Duodenal mucosa (tissue), 2 donors: ENCODE data around the gene VSIG1.

Source experiments
- H3K27ac ChIP-seq: one replicate; pipeline ENCODE4 v1.7.0; 2013; ENCODE audit warnings: low read depth, low read length
- H3K27me3 ChIP-seq, 2 donors: one replicate each; pipeline ENCODE4 v1.7.0; 2013; ENCODE audit warnings: low read length in 2 of 2, control low read depth in 1 of 2; ENCODE audit not compliant: insufficient read depth in 2 of 2, control insufficient read depth in 1 of 2
- H3K36me3 ChIP-seq, 2 donors: one replicate each; pipeline ENCODE4 v1.7.0; 2013; ENCODE audit warnings: low read length in 2 of 2, control low read depth in 1 of 2; ENCODE audit not compliant: insufficient read depth in 2 of 2, control insufficient read depth in 1 of 2
- H3K4me1 ChIP-seq, 2 donors: one replicate each; pipeline ENCODE4 v1.7.0; 2013; ENCODE audit warnings: low read length in 2 of 2, control low read depth in 1 of 2; ENCODE audit not compliant: insufficient read depth in 2 of 2, control insufficient read depth in 1 of 2
- H3K4me3 ChIP-seq, 2 donors: one replicate each; pipeline ENCODE4 v1.7.0; 2013; ENCODE audit warnings: low read length in 2 of 2, low read depth in 1 of 2
- H3K9ac ChIP-seq, 2 donors: one replicate each; pipeline ENCODE4 v1.7.0; 2013; ENCODE audit warnings: low read length in 2 of 2, low read depth in 1 of 2
- H3K9me3 ChIP-seq, 2 donors: one replicate each; pipeline ENCODE4 v1.7.0; 2013; ENCODE audit warnings: low read length in 2 of 2, control low read depth in 1 of 2; ENCODE audit not compliant: control insufficient read depth in 1 of 2

VSIG1 gene

DNA sequence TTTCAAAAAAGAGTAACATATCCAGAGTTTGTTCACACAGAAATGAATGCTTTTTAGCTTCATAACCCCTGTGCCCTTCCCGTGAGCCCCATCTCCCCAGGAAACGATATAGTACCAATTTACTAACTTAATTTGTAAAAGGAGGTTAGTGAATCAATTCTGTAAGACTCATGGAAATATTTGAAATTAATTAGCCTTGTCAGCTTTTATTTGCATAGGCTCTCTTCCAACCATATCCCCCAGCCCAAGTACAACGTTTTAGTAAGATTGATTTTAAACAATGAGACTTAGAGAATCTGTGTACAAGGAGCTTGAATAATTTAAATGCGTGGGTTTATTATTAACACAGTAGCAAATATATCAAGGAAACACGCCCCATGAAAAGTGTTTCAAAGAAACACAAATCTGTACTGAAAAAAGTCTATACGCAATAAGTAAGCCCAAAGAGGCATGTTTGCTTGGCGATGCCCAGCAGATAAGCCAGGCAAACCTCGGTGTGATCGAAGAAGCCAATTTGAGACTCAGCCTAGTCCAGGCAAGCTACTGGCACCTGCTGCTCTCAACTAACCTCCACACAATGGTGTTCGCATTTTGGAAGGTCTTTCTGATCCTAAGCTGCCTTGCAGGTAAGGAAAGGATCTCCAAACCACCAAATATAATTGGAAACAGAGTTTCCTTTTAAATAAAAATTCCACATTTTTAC, at the start of gene VSIG1:
Gene VSIG1, plus strand, starts transcription at position 512 of the 703 bp plus-strand sequence. Its CDS starts 66 bp downstream, at position 578.
- no peak within 1 kb of the TSS for H3K9ac ChIP-seq
- H3K36me3 ChIP-seq, result no peaks in the 10 kb centered on the region
- H3K27ac ChIP-seq, result no peak within 1 kb of the TSS
- H3K9me3 ChIP-seq, result no peaks in the 10 kb centered on the region
- H3K4me3 ChIP-seq, result no peak within 1 kb of the TSS
- H3K27me3 ChIP-seq, result no peaks in the 10 kb centered on the region
- peaks cover 0 to 3% of the 10 kb centered on the region in 2 donors for H3K4me1 ChIP-seq

DNA sequence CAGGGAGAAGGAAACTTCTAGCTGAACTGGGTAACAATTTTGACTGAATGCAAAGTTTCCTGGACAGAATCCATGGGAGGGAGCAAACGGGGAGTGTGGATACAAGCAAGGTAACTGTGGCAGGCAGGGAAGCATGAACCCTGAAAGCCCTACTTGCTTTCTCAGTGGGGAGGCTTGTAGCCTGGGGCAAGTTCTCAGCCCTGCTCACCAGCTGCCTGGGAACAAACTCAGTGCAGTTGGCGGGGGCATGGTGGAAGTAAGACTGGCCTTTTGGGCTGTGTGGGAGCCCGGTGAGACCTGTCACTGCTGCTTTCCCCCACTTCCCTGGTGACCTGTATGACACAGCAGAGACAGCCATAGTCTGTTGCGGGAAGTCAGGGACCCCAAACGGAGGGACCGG, 48.7 kb upstream of the VSIG1 start:
- no peaks in the 10 kb centered on the region for H3K9me3 ChIP-seq
- H3K9ac ChIP-seq, result no peak overlapping the region
- no peak overlapping the region for H3K4me3 ChIP-seq
- no peaks in the 10 kb centered on the region for H3K27me3 ChIP-seq
- no peaks in the 10 kb centered on the region for H3K4me1 ChIP-seq
- no peak overlapping the region for H3K27ac ChIP-seq
- H3K36me3 ChIP-seq, result no peaks in the 10 kb centered on the region

DNA sequence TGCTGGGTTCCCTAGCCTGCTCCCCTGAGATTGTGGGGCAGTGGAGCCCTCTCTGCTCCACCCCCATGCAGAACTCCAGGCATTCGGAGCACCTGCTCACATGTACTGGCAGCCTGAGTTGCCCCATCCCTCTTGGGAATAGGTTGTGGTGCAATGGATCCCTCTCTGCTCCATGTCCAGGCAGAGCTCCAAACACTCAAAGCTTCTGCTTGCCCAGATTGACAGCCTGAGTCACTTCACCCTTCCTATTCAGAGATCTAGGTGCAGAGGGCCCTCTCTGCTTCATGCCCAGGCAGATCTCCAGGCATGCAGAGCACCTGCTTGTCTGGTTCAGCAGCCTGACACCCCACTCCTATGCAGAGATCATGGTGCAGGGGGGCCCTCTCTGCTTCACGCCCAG, 44.1 kb upstream of the VSIG1 start:
- H3K9me3 ChIP-seq, result no peaks in the 10 kb centered on the region
- H3K27me3 ChIP-seq, result no peaks in the 10 kb centered on the region
- H3K27ac ChIP-seq, result no peak overlapping the region
- H3K4me1 ChIP-seq, result no peaks in the 10 kb centered on the region
- no peak overlapping the region for H3K9ac ChIP-seq
- no peak overlapping the region for H3K4me3 ChIP-seq
- no peaks in the 10 kb centered on the region for H3K36me3 ChIP-seq

DNA sequence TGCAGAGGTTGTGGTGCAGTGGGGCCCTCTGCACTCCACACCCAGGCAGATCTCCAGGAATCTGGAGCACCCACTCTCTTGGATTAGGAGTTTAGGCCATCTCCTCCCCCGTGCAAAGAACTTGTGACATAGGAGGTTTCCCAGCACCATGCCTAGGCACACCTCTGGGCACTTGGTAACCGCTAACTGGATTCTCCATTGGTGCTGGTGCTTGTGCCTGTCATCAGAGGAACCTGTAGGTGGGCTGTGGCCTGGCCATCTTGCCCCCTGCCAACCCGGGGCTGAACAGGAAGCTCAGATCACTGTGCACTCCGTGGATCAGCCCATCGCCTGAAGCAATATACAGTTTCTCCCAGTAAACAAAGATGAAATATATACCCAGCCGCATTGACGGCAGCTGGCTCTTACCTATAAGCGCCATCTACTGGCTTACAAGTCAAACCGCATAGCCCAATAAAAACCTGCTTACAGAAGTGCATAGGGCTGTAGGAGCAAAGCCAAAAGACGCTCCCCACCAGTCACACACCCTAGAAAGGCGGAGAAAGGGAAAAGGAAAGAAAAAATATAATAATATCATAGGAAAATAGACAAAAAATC, 43.5 kb upstream of the VSIG1 start:
- no peak overlapping the region for H3K27ac ChIP-seq
- H3K27me3 ChIP-seq, result no peaks in the 10 kb centered on the region
- H3K4me1 ChIP-seq, result no peaks in the 10 kb centered on the region
- no peak overlapping the region for H3K4me3 ChIP-seq
- no peak overlapping the region for H3K9ac ChIP-seq
- no peaks in the 10 kb centered on the region for H3K36me3 ChIP-seq
- no peaks in the 10 kb centered on the region for H3K9me3 ChIP-seq

DNA sequence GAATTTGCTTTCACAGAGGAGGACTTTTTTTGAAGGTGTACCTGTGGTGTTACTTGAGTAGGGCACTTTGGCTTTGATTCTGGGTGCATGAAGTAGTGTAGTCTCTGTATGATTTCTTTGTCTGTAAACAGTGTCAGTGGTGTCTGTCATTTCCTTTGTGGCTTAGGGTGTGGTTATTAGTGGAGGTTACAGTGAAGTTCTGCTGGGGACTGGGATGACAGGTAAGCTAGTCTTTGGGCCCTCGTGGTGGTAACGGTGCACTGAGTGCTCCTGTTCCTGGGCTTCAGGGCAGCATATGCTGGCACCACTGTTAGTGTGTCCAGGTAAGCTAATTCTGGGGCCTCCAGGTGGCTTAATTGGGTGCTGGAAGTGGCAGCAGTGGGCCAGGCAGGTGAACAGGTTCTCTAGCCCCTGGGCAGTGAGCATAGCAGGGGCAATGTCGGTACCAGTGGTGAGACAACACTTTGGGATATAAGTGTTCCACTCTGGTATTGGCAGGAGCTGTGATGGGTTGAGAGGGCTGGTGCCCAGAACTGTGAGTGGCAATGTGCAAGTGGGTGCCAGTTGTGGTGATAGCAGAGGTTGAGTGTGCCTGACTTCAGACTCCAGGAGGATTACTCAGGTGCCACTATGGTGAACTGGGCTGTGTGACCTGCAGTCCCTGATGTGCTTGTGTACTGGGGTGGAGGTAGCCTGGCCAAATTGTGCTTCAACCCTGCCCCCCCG, 26.0 kb upstream of the VSIG1 start:
- no peaks in the 10 kb centered on the region for H3K36me3 ChIP-seq
- H3K4me1 ChIP-seq, result no peaks in the 10 kb centered on the region
- no peaks in the 10 kb centered on the region for H3K9me3 ChIP-seq
- H3K27me3 ChIP-seq, result no peaks in the 10 kb centered on the region
- H3K9ac ChIP-seq, result no peak overlapping the region
- no peak overlapping the region for H3K27ac ChIP-seq
- H3K4me3 ChIP-seq, result no peak overlapping the region

DNA sequence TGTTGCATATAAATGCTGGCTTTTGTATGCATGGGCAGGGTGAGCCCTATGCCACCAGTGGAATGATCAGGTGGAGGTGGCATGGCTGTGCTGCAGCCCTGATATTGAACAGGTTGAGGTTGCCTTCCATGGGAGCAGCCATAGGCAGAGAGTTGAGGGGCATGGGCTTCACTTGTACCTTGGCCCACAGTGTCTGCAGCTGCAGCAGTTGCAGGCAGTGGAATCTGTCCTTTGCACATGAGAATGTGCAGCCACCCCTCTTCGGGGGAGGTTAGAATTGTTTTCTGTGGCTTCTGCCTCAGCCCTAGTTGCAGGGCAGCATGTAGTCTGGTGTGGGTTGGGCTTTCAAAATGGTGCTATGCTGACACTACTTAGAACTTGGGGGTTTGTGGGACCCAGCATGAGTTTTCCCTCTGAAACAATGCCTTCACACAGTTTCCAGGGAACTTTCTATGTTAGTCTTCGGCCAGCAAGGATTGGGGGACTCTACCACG, 25.4 kb upstream of the VSIG1 start:
- Histone ChIP-seq H3K36me3 (no peaks in the 10 kb centered on the region), H3K27ac (no peak overlapping the region), H3K4me1 (no peaks in the 10 kb centered on the region), H3K9ac (no peak overlapping the region), H3K4me3 (no peak overlapping the region), H3K27me3 (no peaks in the 10 kb centered on the region), H3K9me3 (no peaks in the 10 kb centered on the region)

DNA sequence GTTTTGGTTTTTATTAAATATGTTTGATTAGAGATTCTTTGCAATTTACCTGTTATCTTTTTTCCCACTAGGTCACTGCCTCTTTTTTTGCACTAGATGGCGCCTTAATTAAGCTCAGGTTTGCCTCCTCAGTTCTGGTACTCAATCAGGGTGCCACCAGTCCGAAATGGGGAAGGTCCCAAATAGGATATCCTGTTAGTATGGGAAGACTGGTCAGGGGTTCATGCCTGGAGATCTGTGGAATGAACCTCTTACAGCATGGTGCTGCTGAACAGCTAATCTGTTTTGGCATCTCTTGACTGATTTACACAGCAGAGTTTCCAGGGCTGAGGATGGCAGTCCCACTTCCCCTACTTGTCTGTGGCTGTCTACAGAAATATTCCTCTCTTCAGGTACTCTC, 24.2 kb upstream of the VSIG1 start:
- H3K4me1 ChIP-seq, result no peaks in the 10 kb centered on the region
- H3K4me3 ChIP-seq, result no peak overlapping the region
- H3K9me3 ChIP-seq, result no peaks in the 10 kb centered on the region
- no peaks in the 10 kb centered on the region for H3K27me3 ChIP-seq
- H3K36me3 ChIP-seq, result no peaks in the 10 kb centered on the region
- H3K27ac ChIP-seq, result no peak overlapping the region
- H3K9ac ChIP-seq, result no peak overlapping the region

DNA sequence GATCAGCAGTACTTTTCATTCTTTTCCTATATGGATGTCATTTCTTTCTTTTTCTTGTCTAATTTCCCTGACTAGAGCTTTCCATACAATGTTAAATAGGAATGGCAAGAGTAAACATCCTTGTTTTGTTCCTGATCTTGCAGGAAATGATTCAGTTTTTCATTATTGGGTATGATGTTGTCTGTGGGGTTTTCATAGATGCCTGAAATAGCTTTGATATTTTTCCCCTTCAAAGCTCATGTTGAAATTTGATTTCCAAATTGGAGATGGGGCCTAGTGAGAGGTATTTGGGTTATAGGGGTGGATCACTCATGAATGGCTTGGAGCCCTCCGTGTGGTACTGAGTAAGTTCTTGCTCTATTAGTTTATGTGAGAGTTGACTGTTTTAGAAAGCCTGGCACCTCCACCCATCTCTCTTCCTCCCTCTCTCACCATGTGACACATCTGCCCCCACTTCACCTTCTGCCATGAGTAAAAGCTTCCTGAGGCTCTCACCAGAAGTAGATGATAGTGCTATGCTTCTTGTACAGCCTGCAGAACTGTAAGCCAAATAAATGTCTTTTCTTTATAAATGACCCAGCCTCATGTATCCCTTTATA, 22.3 kb upstream of the VSIG1 start:
- no peak overlapping the region for H3K4me3 ChIP-seq
- H3K36me3 ChIP-seq, result no peaks in the 10 kb centered on the region
- no peak overlapping the region for H3K27ac ChIP-seq
- no peaks in the 10 kb centered on the region for H3K9me3 ChIP-seq
- H3K27me3 ChIP-seq, result no peaks in the 10 kb centered on the region
- no peak overlapping the region for H3K9ac ChIP-seq
- H3K4me1 ChIP-seq, result no peaks in the 10 kb centered on the region

DNA sequence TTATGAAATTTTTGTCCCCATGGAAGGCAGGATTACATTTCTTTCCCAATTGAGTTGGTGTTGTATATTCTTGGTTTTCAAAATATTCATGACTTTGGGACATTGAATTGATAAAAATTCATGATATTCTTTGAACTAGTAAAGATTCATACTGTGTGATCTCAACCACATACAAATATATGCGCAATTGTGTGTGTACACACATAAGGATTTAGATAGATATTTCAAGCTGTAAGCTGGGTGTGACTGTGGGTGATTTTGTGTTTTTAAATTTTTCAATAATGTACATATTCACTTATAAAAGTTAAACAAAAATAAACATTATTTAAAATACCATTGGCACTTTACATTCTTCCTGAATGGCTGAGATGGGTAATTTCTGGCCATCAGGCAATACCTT, 19.5 kb upstream of the VSIG1 start:
- no peak overlapping the region for H3K9ac ChIP-seq
- no peaks in the 10 kb centered on the region for H3K4me1 ChIP-seq
- no peaks in the 10 kb centered on the region for H3K9me3 ChIP-seq
- no peak overlapping the region for H3K27ac ChIP-seq
- no peaks in the 10 kb centered on the region for H3K27me3 ChIP-seq
- no peaks in the 10 kb centered on the region for H3K36me3 ChIP-seq
- H3K4me3 ChIP-seq, result no peak overlapping the region
